ENCODE results near the gene SLC10A1.

The SLC10A1 gene

DNA sequence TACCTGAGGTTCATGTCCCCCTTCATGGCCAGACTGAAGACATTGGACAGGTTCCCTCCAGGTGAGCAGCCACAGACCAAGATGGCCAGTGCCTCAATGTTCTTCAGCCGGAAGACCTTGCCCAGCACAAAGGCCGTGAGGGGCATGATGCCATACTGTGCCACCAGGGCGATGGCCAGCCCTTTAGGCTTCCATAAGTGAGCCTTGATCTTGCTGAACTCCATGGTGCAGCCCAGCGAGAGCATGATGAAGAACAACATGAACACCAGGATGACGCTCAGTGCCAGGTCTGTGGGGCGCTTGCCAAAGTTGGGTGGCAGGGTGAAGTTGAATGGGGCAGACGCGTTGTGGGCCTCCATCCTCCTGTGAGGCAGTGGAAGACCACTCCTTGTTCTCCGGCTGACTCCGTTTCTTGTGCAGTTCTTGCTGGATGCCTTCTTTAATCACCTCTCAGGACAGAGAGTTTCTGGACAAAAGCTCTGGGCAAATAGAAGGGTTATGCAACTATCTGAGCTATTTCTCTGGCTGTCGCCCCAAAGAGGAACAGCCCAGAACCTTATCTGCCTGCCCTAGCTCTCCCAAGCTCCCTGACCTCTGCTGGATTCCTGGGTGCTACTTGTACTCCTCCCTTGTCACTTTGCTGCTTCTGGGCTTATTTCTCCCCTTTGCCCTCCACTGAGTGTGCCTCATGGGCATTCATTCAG is at the start of gene SLC10A1:
Gene SLC10A1 (minus strand): TSS at position 445 of the 704 bp plus-strand sequence. CDS start 86 bp downstream, at position 359.
- Mint-ChIP-seq H3K9me3 (ENCODE audit: low read depth) (no peaks in the 10 kb centered on the region), H3K27ac (no peak within 1 kb of the TSS), H3K4me1 (ENCODE audit: low read depth) (no peaks in the 10 kb centered on the region), H3K4me3 (no peak within 1 kb of the TSS), H3K27me3 (peaks cover 9% of the 10 kb centered on the region), H3K36me3 (peaks cover 13% of the 10 kb centered on the region)

DNA sequence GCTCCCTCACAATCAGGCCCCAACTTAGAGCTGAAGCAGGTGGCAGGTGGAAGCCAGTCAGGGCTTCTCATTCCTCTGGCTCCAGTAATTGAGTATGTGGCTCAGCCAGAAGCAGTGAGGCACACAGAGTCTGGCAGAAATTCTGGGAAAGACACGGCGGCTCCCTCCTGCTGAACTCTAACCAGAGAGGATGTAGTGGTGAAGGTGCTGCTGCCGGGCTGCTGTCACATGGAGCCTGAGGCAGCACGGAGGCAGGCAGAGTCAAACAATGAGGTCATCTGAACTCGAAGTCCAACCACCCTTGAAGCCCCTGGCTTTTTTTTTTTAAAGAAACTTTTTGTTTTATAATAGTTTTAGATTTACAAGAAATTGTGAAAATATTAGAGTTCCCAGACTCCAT is 48.7 kb upstream of the SLC10A1 start:
- H3K4me3 Mint-ChIP-seq, result no peak overlapping the region
- no peak overlapping the region for H3K27ac Mint-ChIP-seq
- no peaks in the 10 kb centered on the region for H3K36me3 Mint-ChIP-seq
- H3K9me3 Mint-ChIP-seq (ENCODE audit: low read depth), result no peaks in the 10 kb centered on the region
- H3K4me1 Mint-ChIP-seq (ENCODE audit: low read depth), result no peaks in the 10 kb centered on the region
- H3K27me3 Mint-ChIP-seq, result peaks cover 4% of the 10 kb centered on the region

DNA sequence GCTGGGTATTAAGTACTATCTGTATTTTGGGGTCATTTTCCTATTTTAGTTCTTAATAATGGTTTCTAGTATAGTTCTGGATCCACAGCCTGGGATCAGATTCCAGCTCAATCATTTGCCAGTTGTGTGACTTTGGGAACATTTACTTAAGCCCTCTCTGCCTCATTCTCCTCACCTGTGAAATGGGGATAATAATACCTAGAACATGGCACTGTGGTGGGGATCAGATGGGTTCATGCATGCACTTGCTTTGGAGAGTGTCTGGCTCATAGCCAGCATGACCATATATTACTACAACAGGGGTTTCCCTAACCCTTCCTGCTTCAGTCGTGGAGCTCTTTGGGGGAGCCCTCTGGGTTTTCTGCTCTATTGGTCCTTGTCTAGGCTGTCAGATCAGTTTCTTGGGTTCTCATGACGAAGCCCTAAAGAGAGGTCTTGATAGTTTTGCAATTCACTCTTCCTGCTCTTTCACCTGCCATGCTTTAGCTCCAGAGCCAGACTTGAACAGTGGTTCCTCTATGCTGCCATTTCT is 48.1 kb upstream of the SLC10A1 start:
- Mint-ChIP-seq H3K4me3 (no peak overlapping the region), H3K27ac (no peak overlapping the region), H3K36me3 (no peaks in the 10 kb centered on the region), H3K9me3 (ENCODE audit: low read depth) (no peaks in the 10 kb centered on the region), H3K4me1 (ENCODE audit: low read depth) (no peaks in the 10 kb centered on the region), H3K27me3 (peaks cover 4% of the 10 kb centered on the region)

DNA sequence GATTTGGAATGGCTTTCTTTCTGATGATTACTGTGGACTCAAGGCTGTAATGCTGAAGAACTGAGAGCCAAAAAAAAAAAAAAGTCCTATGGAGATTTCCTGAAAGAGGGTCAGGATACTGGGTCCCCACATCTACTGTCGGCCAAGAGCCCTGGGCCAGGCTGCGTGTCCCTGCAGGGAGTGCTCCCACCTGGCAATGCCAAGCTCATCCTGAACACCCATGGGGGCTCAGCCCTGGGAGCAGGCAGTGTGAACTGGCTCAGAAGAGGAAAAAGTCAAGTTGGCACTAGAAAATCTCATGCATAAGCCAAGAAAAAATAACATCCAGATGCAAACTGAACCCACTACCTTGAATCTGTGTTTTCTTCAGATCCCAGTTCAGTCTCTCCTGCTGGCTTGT is 47.1 kb upstream of the SLC10A1 start:
- H3K27ac Mint-ChIP-seq, result no peak overlapping the region
- H3K27me3 Mint-ChIP-seq, result peaks cover 4% of the 10 kb centered on the region
- no peaks in the 10 kb centered on the region for H3K9me3 Mint-ChIP-seq (ENCODE audit: low read depth)
- no peak overlapping the region for H3K4me3 Mint-ChIP-seq
- no peaks in the 10 kb centered on the region for H3K36me3 Mint-ChIP-seq
- H3K4me1 Mint-ChIP-seq (ENCODE audit: low read depth), result no peaks in the 10 kb centered on the region

DNA sequence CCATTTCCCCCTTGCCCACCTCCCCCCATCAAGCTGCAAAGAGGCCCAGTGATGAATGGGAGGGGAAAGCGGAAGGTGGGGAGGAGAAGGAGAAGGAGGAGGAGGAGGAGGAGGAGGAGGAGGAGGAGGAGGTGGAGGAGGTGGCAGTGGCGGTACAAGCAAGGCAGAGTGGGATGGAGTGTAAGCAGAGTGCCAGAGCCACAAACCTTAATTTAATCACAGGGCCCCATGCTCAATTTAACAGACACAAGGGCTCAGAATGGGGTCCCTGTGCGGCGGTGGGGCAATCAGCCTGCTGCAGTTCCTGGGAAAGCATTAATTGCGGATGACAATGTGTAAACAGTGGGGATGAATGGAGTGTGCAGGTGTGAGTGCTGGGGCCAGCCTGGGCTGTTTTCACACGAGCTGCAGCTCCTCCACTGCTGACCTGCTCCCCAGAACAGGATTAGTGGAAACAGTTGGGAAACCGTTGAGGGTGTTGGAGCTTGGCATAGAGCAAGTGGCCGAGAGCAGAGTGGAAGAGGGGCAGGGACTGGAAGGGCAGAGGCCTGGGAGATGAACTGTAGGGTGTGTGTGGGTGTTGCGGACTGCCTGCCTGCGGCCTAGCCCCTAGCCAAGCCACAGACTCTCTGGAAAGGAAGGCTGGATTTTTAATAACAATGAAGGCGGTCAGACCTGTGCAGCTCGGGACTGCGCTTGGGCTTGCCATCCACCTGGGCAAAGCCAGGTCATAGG is 45.8 kb upstream of the SLC10A1 start:
- Mint-ChIP-seq H3K9me3 (ENCODE audit: low read depth) (no peaks in the 10 kb centered on the region), H3K4me1 (ENCODE audit: low read depth) (no peaks in the 10 kb centered on the region), H3K36me3 (no peaks in the 10 kb centered on the region), H3K27ac (no peak overlapping the region), H3K4me3 (no peak overlapping the region), H3K27me3 (peaks cover 4% of the 10 kb centered on the region)

DNA sequence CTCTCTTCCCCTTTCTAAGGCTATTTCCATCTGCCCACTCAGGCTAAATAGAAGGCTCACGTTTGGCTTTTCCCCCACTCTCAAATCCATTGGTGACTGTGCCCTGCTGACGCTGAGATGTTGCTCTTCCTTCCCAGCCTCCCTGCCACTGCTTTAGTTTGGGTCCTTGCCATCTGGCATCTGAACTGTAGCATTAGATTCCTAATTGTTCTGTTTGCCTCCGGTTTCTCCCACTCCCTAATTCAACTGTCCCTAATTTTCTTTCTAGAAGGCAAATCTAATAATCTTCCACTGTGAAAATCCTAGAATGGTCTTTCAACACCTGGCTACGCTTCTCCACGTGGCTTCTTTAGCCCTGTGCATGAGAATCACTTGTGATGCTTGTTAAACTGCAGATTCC is 44.6 kb upstream of the SLC10A1 start:
- H3K36me3 Mint-ChIP-seq, result no peaks in the 10 kb centered on the region
- H3K9me3 Mint-ChIP-seq (ENCODE audit: low read depth), result no peaks in the 10 kb centered on the region
- H3K27me3 Mint-ChIP-seq, result peaks cover 5% of the 10 kb centered on the region
- no peaks in the 10 kb centered on the region for H3K4me1 Mint-ChIP-seq (ENCODE audit: low read depth)
- H3K4me3 Mint-ChIP-seq, result no peak overlapping the region
- no peak overlapping the region for H3K27ac Mint-ChIP-seq

DNA sequence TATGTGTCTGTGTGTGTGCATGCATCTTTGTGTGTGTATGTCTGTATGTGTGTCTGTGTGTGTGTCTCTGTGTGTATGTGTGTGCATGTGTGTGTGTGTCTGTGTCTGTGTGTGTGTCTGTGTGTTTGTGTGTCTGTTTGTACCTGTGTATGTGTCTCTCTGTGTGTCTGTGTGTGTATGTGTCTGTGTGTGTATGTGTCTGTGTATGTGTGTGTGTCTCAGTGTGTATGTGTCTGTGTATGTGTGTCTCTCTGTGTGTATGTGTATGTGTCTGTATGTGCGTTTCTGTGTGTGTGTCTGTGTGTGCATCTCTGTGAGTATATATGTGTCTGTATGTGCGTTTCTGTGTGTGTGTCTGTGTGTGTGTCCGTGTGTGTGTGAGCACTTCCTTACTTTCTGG is 42.6 kb upstream of the SLC10A1 start:
- no peak overlapping the region for H3K27ac Mint-ChIP-seq
- H3K9me3 Mint-ChIP-seq (ENCODE audit: low read depth), result no peaks in the 10 kb centered on the region
- H3K4me1 Mint-ChIP-seq (ENCODE audit: low read depth), result no peaks in the 10 kb centered on the region
- H3K4me3 Mint-ChIP-seq, result no peak overlapping the region
- peaks cover 10% of the 10 kb centered on the region for H3K27me3 Mint-ChIP-seq
- H3K36me3 Mint-ChIP-seq, result no peaks in the 10 kb centered on the region

DNA sequence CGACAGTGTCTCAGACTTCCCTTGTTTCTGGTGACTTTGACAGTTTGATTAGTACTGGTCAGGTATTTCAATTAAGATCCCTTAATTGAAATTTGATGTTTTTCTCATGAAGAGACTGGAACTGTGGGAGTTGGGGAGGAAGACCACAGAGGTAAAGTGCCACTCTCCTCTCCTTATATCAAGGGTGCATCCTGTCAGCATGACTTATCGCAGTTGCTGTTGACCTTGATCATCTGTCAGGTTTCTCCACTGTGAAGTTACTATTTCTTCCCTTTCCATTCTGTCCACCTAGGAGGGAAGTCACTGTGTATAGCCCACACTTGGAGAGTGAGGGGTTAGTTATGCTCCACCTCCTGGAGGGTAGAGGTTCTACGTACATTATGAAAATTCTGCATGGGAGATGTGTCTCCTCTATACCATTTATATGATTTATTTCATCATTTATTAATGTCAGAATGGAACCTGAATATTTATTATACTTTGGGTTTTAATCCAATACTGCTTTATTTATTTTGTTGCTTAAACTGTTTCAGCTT is 41.9 kb upstream of the SLC10A1 start:
- H3K9me3 Mint-ChIP-seq (ENCODE audit: low read depth), result no peaks in the 10 kb centered on the region
- no peak overlapping the region for H3K27ac Mint-ChIP-seq
- H3K36me3 Mint-ChIP-seq, result no peaks in the 10 kb centered on the region
- no peak overlapping the region for H3K4me3 Mint-ChIP-seq
- peaks cover 10% of the 10 kb centered on the region for H3K27me3 Mint-ChIP-seq
- no peaks in the 10 kb centered on the region for H3K4me1 Mint-ChIP-seq (ENCODE audit: low read depth)

DNA sequence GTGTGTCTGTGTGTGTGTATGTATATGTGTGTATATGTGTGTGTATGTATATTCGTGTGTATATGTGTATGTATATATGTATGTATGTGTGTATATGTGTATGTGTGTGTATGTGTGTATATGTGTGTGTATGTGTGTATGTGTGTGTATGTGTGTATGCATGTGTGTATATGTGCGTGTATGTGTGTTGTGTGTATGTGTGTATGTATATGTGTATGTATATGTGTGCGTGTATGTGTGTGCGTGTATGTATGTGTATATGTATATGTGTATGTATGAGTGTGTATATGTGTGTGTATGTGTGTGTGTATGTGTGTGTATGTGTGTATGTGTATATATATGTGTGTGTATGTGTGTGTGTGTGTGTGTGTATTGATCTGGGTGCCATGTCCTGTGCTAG is 31.8 kb upstream of the SLC10A1 start:
- no peak overlapping the region for H3K27ac Mint-ChIP-seq
- no peaks in the 10 kb centered on the region for H3K27me3 Mint-ChIP-seq
- H3K4me1 Mint-ChIP-seq (ENCODE audit: low read depth), result no peaks in the 10 kb centered on the region
- H3K9me3 Mint-ChIP-seq (ENCODE audit: low read depth), result no peaks in the 10 kb centered on the region
- no peaks in the 10 kb centered on the region for H3K36me3 Mint-ChIP-seq
- H3K4me3 Mint-ChIP-seq, result no peak overlapping the region

DNA sequence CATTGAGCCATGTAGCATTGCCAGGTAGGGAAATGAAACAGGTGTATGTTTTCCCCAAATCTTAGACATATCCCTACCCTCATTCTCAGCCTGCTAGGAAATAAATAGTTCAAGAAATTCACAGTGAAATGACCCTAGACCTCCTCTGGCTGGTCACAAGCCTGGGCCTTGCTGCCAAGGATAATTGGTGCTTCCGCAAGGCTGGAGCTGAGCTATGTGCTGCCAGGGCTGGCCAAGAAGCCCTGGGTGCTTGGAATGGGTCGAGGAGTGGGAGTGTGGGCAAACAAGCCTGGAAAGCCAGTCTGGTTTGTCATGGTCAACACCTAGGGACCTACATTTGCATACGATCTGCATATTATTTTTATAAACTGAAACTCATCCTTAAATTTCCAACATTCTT is 31.3 kb upstream of the SLC10A1 start:
- no peaks in the 10 kb centered on the region for H3K9me3 Mint-ChIP-seq (ENCODE audit: low read depth)
- H3K27me3 Mint-ChIP-seq, result no peaks in the 10 kb centered on the region
- no peaks in the 10 kb centered on the region for H3K4me1 Mint-ChIP-seq (ENCODE audit: low read depth)
- H3K27ac Mint-ChIP-seq, result no peak overlapping the region
- H3K4me3 Mint-ChIP-seq, result no peak overlapping the region
- H3K36me3 Mint-ChIP-seq, result no peaks in the 10 kb centered on the region

DNA sequence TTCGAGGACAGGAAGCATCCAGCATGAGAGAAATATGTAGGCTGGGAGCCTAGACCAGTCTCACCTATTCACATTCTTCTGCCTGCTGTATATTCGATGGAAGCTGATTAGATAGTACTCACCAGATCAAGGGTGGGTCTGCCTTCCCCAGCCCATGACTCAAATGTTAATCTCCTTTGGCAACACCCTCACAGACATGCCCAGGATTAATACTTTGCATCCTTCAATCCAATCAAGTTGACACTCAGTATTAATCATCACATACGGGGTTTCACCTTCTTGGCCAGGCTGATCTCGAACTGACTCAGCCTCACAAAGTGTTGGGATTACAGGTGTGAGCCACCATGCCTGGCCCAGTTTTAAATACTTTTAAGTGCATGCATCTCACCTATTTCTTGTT is 30.5 kb upstream of the SLC10A1 start:
- no peaks in the 10 kb centered on the region for H3K36me3 Mint-ChIP-seq
- H3K27me3 Mint-ChIP-seq, result no peaks in the 10 kb centered on the region
- no peaks in the 10 kb centered on the region for H3K4me1 Mint-ChIP-seq (ENCODE audit: low read depth)
- no peaks in the 10 kb centered on the region for H3K9me3 Mint-ChIP-seq (ENCODE audit: low read depth)
- no peak overlapping the region for H3K4me3 Mint-ChIP-seq
- no peak overlapping the region for H3K27ac Mint-ChIP-seq

DNA sequence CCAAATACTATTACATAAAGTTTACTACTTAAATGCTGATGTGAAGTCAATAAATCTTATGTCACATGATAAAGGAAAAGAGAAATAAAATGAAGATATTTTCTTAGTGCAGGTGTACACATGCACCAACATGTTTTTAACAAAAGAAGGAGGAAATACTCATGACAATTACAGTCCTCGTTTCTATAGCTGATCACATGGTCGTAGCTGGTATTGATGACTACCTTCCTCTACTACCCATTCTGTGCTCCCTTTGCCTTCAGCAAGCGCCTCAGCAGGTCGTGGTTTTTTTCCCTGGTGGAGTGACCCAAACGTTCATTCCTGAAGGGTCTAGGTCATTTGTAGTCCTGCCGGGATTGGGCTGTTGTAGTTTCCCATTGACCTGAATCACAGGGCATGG is 25.4 kb upstream of the SLC10A1 start:
- H3K9me3 Mint-ChIP-seq (ENCODE audit: low read depth), result no peaks in the 10 kb centered on the region
- no peak overlapping the region for H3K27ac Mint-ChIP-seq
- peaks cover 2% of the 10 kb centered on the region for H3K4me1 Mint-ChIP-seq (ENCODE audit: low read depth)
- H3K27me3 Mint-ChIP-seq, result peaks cover 2% of the 10 kb centered on the region
- no peaks in the 10 kb centered on the region for H3K36me3 Mint-ChIP-seq
- H3K4me3 Mint-ChIP-seq, result no peak overlapping the region

DNA sequence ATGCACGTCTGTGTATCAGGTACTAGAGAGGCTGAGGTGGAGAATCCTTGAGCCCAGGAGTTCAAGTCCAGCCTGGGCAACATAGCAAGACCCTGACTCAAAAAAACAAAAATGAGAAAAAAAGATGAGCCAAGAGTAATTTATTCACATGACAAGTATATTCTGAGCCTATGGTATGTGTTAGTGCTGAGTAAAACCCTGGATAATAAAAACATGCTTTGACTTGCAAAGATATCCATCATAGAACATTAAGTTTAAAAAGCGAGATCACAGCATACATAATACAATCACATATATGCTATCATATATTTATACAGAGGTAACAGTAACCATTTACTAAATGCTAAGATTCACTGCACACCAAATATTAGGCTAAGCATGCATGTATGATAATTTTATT is 23.9 kb upstream of the SLC10A1 start:
- Mint-ChIP-seq H3K4me3 (no peak overlapping the region), H3K9me3 (ENCODE audit: low read depth) (no peaks in the 10 kb centered on the region), H3K27ac (no peak overlapping the region), H3K4me1 (ENCODE audit: low read depth) (peaks cover 2% of the 10 kb centered on the region), H3K27me3 (peaks cover 2% of the 10 kb centered on the region), H3K36me3 (no peaks in the 10 kb centered on the region)

DNA sequence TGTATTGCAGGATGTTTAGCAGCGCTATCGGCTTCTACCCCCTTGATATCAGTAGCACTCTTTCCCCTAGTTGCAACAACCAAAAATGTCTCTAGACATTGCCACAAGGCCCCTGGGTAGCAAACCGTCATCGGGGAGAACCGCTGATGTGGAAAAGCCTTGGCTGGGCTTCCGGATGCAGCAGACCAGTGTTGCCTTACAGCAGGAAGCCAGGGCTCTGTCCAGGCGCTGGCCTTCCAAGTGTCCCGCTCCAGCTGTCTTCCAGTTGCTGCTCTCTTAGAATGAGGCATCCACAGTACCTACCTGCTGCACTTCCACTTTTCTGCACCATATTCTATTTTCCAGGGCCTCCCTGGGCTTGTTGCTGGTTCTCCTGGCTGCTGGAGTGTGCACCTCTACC is 22.6 kb upstream of the SLC10A1 start:
- Mint-ChIP-seq H3K36me3 (no peaks in the 10 kb centered on the region), H3K4me1 (ENCODE audit: low read depth) (peaks cover 2% of the 10 kb centered on the region), H3K27me3 (peaks cover 2% of the 10 kb centered on the region), H3K4me3 (no peak overlapping the region), H3K9me3 (ENCODE audit: low read depth) (no peaks in the 10 kb centered on the region), H3K27ac (no peak overlapping the region)

DNA sequence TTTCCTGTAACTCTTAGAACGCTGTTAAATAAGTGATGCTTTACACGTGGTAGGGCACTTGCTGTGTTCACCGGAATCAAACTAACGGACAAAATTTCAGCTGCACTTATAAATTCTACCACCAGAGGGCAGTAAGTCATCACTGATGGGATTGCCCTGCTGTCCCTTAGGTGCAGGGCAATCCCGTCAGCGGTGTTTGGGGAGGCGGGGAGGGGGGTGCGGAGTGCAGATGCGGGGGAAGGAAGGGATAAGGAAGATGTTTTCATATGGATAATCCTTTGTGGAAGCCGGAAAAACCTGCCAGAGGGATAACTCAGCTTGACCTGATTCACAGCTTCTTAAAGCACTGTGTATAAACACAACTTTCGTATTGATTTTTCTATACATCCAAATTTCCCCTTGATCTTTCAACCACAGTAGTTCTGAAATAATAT is 21.7 kb upstream of the SLC10A1 start:
- H3K9me3 Mint-ChIP-seq (ENCODE audit: low read depth), result no peaks in the 10 kb centered on the region
- peaks cover 2% of the 10 kb centered on the region for H3K27me3 Mint-ChIP-seq
- H3K36me3 Mint-ChIP-seq, result no peaks in the 10 kb centered on the region
- H3K4me1 Mint-ChIP-seq (ENCODE audit: low read depth), result peaks cover 2% of the 10 kb centered on the region
- no peak overlapping the region for H3K27ac Mint-ChIP-seq
- no peak overlapping the region for H3K4me3 Mint-ChIP-seq

Data from activated naive CD8-positive, alpha-beta T cell (primary cell).